Measurements from ENCODE around the gene GSC. TPM values are rescaled to one million over a fixed set of nuclear protein-coding genes. Genes with fewer than 3 reads are reported as not detected.

The GSC gene
- total and polyA plus RNA-seq, 12 donors = 0.06 to 0.61 (median 0.19) TPM; not detected in 7

DNA sequence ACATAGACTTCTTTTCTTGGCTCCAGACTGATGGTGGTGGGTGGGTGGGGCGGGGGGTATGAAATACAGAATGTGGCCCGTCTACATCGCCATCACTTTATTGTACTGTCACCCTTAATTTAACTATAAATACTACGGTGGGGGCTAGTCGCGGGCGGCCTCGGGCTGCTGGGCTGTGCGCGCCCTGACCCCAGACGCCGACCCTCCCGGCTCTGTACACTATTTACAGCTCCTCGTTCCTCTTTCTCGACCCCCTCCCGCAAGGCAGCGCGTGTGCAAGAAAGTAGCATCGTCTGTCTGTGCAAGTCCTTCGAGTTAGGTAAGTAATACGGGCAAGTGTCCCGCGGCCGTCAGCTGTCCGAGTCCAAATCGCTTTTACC lies 1.8 kb downstream of the GSC start:
- peak overlapping the region in 1 of 4 donors; percentile 57 for H3K4me3 ChIP-seq
- WGBS, 4 donors = 25 to 58% (median 36%) methylated on average over 9 to 26 of the region's 26 CpGs
- intact Hi-C loops (cut with DNase I) = no loop called here

DNA sequence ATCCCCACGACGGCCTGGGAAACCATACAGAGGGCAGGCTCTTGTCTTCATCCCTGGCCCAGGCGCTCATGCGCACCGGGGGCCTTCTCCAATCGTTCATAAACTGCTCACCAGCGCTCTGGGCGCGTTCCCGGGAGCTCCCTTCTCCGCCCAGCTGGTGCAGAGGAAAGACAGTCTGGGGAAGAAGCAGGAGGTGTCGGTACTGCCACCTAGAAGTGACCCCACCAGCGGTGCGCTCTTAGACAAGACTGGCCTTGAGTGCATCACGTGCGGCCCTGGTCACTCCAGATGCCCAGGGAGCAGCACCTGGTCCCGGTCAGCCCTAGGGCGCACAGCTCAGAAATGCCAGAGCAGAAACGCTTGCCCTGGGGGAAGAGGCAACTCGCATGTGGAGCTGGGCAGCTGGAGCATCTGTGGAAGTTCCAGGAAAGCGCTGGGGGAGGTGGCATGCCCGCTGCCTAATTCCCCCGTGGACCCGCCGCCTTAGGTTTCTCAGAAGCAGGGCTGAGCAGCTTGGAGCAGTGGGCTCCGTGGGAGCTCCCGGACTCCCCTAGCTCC lies 2.5 kb downstream of the GSC start:
- intact Hi-C loops (cut with DNase I) = no loop called here
- no peaks in the 10 kb centered on the region for H3K36me3 ChIP-seq (replicated peaks in 1 of 2)
- no peaks in the 10 kb centered on the region for H3K9me3 ChIP-seq (replicated peaks in 1 of 3)
- H3K27ac ChIP-seq = no peak overlapping the region
- peaks cover 12 to 15% of the 10 kb centered on the region in 2 donors for H3K4me1 ChIP-seq (replicated peaks in 1 of 2)
- H3K4me3 ChIP-seq = no peak overlapping the region
- TF ChIP-seq POLR2A (IDR thresholded peaks at IDR 0.05) = no peak
- TF ChIP-seq, protein P1, sequence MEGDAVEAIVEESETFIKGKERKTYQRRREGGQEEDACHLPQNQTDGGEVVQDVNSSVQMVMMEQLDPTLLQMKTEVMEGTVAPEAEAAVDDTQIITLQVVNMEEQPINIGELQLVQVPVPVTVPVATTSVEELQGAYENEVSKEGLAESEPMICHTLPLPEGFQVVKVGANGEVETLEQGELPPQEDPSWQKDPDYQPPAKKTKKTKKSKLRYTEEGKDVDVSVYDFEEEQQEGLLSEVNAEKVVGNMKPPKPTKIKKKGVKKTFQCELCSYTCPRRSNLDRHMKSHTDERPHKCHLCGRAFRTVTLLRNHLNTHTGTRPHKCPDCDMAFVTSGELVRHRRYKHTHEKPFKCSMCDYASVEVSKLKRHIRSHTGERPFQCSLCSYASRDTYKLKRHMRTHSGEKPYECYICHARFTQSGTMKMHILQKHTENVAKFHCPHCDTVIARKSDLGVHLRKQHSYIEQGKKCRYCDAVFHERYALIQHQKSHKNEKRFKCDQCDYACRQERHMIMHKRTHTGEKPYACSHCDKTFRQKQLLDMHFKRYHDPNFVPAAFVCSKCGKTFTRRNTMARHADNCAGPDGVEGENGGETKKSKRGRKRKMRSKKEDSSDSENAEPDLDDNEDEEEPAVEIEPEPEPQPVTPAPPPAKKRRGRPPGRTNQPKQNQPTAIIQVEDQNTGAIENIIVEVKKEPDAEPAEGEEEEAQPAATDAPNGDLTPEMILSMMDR (IDR thresholded peaks at IDR 0.05) = no peak
- 44 to 57% (median 49%) methylated on average over 12 to 27 of the region's 27 CpGs for WGBS, 4 donors
- H3K27me3 ChIP-seq = peaks cover 70% of the 10 kb centered on the region
- DNase-seq = no peak

More for the DNA sequence above, 1.8 kb downstream of the GSC start:
- DNase-seq = no peak
- H3K36me3 ChIP-seq (replicated peaks in 1 of 2) = no peaks in the 10 kb centered on the region
- TF ChIP-seq, protein P1 (IDR thresholded peaks at IDR 0.05) = no peak
- TF ChIP-seq POLR2A (IDR thresholded peaks at IDR 0.05) = no peak
- peaks cover 12 to 15% of the 10 kb centered on the region in 2 donors for H3K4me1 ChIP-seq (replicated peaks in 1 of 2)
- H3K27me3 ChIP-seq = peaks cover 78% of the 10 kb centered on the region
- no peak overlapping the region for H3K27ac ChIP-seq
- no peaks in the 10 kb centered on the region for H3K9me3 ChIP-seq (replicated peaks in 1 of 3)

DNA sequence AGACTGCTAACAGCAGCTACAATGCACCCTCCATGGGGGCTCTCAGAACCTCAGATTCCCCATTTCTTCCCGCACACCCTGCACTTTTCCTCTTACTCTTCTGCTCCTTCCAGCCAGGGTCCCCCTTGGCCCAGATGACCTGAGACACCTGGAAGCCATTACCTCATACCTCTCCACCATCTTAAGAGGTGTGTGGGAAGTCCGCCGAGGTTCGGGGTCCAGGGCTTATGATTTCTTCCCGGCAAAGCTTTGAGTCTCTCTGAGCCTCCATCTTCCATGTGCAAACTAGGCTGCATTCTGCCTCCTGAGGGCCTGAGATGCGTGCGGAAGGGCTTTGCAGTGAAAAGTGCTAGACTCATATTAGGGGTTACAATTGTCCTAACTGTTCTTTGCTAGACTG lies 5.3 kb downstream of the GSC start:
- WGBS, 4 donors = 59 to 67% (median 63%) methylated on average over 7 of the region's 7 CpGs
- peaks cover 50% of the 10 kb centered on the region for H3K27me3 ChIP-seq

DNA sequence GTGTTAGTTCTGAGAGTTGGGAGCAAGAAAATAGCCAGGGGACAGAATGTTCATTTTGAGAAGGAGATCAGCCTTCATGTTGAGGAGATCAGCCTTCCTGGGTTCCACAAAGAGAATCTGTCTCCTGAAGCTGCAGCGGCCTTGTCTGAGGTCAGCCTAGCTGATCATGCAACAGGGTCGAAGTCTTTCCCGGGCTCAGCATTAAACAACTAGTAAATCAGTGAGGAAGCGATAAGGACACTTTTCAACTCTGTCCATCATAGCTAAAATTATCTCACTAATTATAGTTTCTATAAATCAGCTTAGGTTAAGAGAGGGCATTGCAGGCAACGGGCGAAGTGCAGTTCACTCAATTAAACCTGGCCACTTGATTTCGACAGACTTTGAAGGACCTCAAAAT lies 7.5 kb downstream of the GSC start:
- no peak for TF ChIP-seq POLR2A (IDR thresholded peaks at IDR 0.05)
- TF ChIP-seq, protein P1 (IDR thresholded peaks at IDR 0.05) = no peak
- Histone ChIP-seq H3K27me3 (peaks cover 29% of the 10 kb centered on the region), H3K36me3 (replicated peaks in 1 of 2) (no peaks in the 10 kb centered on the region), H3K4me3 (no peak overlapping the region), H3K9me3 (replicated peaks in 1 of 3) (no peaks in the 10 kb centered on the region), H3K4me1 (replicated peaks in 1 of 2) (no peaks in the 10 kb centered on the region), H3K27ac (no peak overlapping the region)
- intact Hi-C loops (cut with DNase I) = no loop called here
- DNase-seq = no peak
- 67 to 75% (median 73%) methylated on average over 7 of the region's 7 CpGs for WGBS, 4 donors

More for the DNA sequence above, 5.3 kb downstream of the GSC start:
- intact Hi-C loops (cut with DNase I) = no loop called here
- Histone ChIP-seq H3K9me3 (replicated peaks in 1 of 3) (no peaks in the 10 kb centered on the region), H3K4me3 (no peak overlapping the region), H3K27ac (no peak overlapping the region), H3K36me3 (replicated peaks in 1 of 2) (no peaks in the 10 kb centered on the region), H3K4me1 (replicated peaks in 1 of 2) (peaks cover 9 to 10% of the 10 kb centered on the region in 2 donors)
- DNase-seq = no peak
- TF ChIP-seq, protein P1 (IDR thresholded peaks at IDR 0.05) = no peak
- no peak for TF ChIP-seq POLR2A (IDR thresholded peaks at IDR 0.05)
